DND-41 (cell line): ENCODE data around the gene RAD51B.

Experiments used
- ATAC-seq: fragments of 200-7000 bp; cut with Tn5 transposase; 3 replicates; pipeline ENCODE4 v1.9.1; 2021; ENCODE audit warnings: low read depth; ENCODE audit not compliant: insufficient read depth
- DNase-seq: peaks from one replicate; pipeline ENCODE4 v3.0.0-alpha.2; 2020
- H2AFZ ChIP-seq: 2 replicates; pipeline ENCODE4 v1.6.0; 2012; ENCODE audit warnings: low read depth, low read length
- H3K27ac ChIP-seq: 2 replicates; pipeline ENCODE4 v1.5.1; 2012; ENCODE audit warnings: low read length, inconsistent platforms
- H3K27me3 ChIP-seq: fragments of 200-600 bp; sonication (generic); 2 replicates; pipeline ENCODE4 v1.6.0; 2012; ENCODE audit warnings: low read length, mild to moderate bottlenecking, inconsistent platforms; ENCODE audit not compliant: insufficient read depth, poor library complexity
- H3K36me3 ChIP-seq: 2 replicates; pipeline ENCODE4 v1.5.1; 2012; ENCODE audit warnings: low read length, inconsistent platforms; ENCODE audit not compliant: insufficient read depth
- H3K4me1 ChIP-seq: 2 replicates; pipeline ENCODE4 v1.5.1; 2012; ENCODE audit warnings: mild to moderate bottlenecking, low read length; ENCODE audit not compliant: insufficient read depth
- H3K4me2 ChIP-seq: 2 replicates; pipeline ENCODE4 v1.6.0; 2012; ENCODE audit warnings: mild to moderate bottlenecking, moderate library complexity, low read length, inconsistent platforms; ENCODE audit not compliant: insufficient read depth
- H3K4me3 ChIP-seq, 2 experiments: fragments of 200-600 bp in 1 of 2; shearing (Covaris generic) in 1 of 2; 2 replicates each; pipeline ENCODE4 v1.5.1; 2012 to 2016; ENCODE audit warnings: inconsistent platforms in 2 of 2, low read length in 2 of 2, mild to moderate bottlenecking in 2 of 2, low read depth in 1 of 2, moderate library complexity in 1 of 2
- H3K79me2 ChIP-seq: 2 replicates; pipeline ENCODE4 v1.6.0; 2012; ENCODE audit warnings: low read length, inconsistent platforms; ENCODE audit not compliant: insufficient read depth
- H3K9ac ChIP-seq: 2 replicates; pipeline ENCODE4 v1.6.0; 2012; ENCODE audit warnings: low read depth, mild to moderate bottlenecking, inconsistent platforms, low read length, moderate library complexity
- H3K9me3 ChIP-seq: 2 replicates; pipeline ENCODE4 v1.5.1; 2012; ENCODE audit warnings: low read length, moderate library complexity, mild to moderate bottlenecking, inconsistent platforms; ENCODE audit not compliant: insufficient read depth, severe bottlenecking
- H4K20me1 ChIP-seq: 2 replicates; pipeline ENCODE4 v1.6.0; 2012; ENCODE audit warnings: low read length; ENCODE audit not compliant: insufficient read depth
- CTCF ChIP-seq: IDR thresholded peaks from 2 replicates; pipeline ENCODE4 v1.5.1; 2012; ENCODE audit warnings: borderline replicate concordance, low read length, moderate library complexity, mild to moderate bottlenecking; ENCODE audit not compliant: poor library complexity, severe bottlenecking; ENCODE audit errors: extremely low read depth
- EZH2 ChIP-seq: IDR thresholded peaks from 3 replicates; pipeline ENCODE4 v1.6.1; 2012; ENCODE audit warnings: borderline replicate concordance, low read depth, mild to moderate bottlenecking, moderate library complexity, low read length, inconsistent platforms; ENCODE audit not compliant: severe bottlenecking

Gene RAD51B

GRCh38 chr14:68552075-68552474, 732.5 kb downstream of the RAD51B start:
- Histone ChIP-seq H3K79me2 (no peaks in the 10 kb centered on the region), H3K36me3 (no peaks in the 10 kb centered on the region), H3K27me3 (no peaks in the 10 kb centered on the region), H3K4me2 (no peak overlapping the region), H3K9ac (no peak overlapping the region), H3K4me3 (no peak overlapping the region), H4K20me1 (no peaks in the 10 kb centered on the region), H3K9me3 (no peaks in the 10 kb centered on the region), H2AFZ (no peak overlapping the region), H3K27ac (no peak overlapping the region), H3K4me1 (no peaks in the 10 kb centered on the region)
- DNase-seq (no peak), ATAC-seq (no peak)
- TF ChIP-seq CTCF (no peak), EZH2 (no peak)

- H3K36me3 ChIP-seq: no peaks in the 10 kb centered on the region
- DNase-seq (no peak), ATAC-seq (no peak)
- no peak overlapping the region for H3K4me3 ChIP-seq
- H3K27me3 ChIP-seq: no peaks in the 10 kb centered on the region
- H3K9ac ChIP-seq: no peak overlapping the region
- no peak overlapping the region for H2AFZ ChIP-seq
- H3K4me2 ChIP-seq: no peak overlapping the region
- no peak overlapping the region for H3K27ac ChIP-seq
- H4K20me1 ChIP-seq: no peaks in the 10 kb centered on the region
- no peaks in the 10 kb centered on the region for H3K9me3 ChIP-seq
- TF ChIP-seq CTCF (no peak), EZH2 (no peak)
- H3K4me1 ChIP-seq: no peaks in the 10 kb centered on the region
- no peaks in the 10 kb centered on the region for H3K79me2 ChIP-seq
Observed at GRCh38 chr14:68552602-68553001, 733.0 kb downstream of the RAD51B start.

- no peaks in the 10 kb centered on the region for H3K4me1 ChIP-seq
Observed at GRCh38 chr14:68553311-68553710, 733.7 kb downstream of the RAD51B start.

More at GRCh38 chr14:68553311-68553710, 733.7 kb downstream of the RAD51B start:
- Histone ChIP-seq H3K9ac (no peak overlapping the region), H4K20me1 (no peaks in the 10 kb centered on the region), H3K9me3 (no peaks in the 10 kb centered on the region), H2AFZ (no peak overlapping the region), H3K27me3 (no peaks in the 10 kb centered on the region), H3K4me3 (no peak overlapping the region), H3K27ac (no peak overlapping the region), H3K36me3 (no peaks in the 10 kb centered on the region), H3K4me2 (no peak overlapping the region), H3K79me2 (no peaks in the 10 kb centered on the region)
- DNase-seq (no peak), ATAC-seq (no peak)
- no peak for TF ChIP-seq EZH2
- TF ChIP-seq CTCF: no peak
